Fibroblast of lung (primary cell): Measurements from ENCODE around the gene MAS1.

Experiments used
- EZH2 ChIP-seq: IDR thresholded peaks from 2 replicates; pipeline ENCODE4 v1.5.1; 2012; ENCODE audit warnings: low read length, control low read depth, mild to moderate bottlenecking; ENCODE audit errors: missing control alignments
- TF ChIP-seq, protein P1 (sequence below), 2 donors: IDR thresholded peaks in 1 of 2; conservative IDR thresholded peaks in 1 of 2; 1 replicate in 1 of 2; 2 replicates in 1 of 2; pipeline ENCODE4 v1.5.1; 2011 to 2012; ENCODE audit warnings: low read length in 2 of 2, control low read depth in 1 of 2, inconsistent platforms in 1 of 2, low read depth in 1 of 2, mild to moderate bottlenecking in 1 of 2

DNA sequence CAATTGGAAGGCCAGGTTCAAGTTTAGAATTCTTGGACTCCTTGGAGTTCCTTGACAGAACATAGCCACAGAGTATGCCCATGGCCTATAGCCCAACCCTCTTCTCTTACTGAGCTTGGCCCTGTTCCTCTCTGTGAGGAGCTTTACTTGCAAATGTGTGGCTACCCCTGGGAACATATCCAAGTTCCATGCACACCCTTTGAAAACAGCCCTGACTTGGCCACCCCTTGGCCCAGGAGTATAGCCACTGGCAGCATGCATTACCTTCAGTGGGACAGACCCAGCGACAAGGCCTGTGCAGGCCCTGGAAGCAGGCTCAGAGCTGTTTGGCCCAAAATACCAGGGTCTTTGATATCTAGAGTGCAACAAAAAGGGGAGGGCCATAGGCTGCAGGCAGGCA, 19.5 kb upstream of the MAS1 start:
- TF ChIP-seq, protein P1, sequence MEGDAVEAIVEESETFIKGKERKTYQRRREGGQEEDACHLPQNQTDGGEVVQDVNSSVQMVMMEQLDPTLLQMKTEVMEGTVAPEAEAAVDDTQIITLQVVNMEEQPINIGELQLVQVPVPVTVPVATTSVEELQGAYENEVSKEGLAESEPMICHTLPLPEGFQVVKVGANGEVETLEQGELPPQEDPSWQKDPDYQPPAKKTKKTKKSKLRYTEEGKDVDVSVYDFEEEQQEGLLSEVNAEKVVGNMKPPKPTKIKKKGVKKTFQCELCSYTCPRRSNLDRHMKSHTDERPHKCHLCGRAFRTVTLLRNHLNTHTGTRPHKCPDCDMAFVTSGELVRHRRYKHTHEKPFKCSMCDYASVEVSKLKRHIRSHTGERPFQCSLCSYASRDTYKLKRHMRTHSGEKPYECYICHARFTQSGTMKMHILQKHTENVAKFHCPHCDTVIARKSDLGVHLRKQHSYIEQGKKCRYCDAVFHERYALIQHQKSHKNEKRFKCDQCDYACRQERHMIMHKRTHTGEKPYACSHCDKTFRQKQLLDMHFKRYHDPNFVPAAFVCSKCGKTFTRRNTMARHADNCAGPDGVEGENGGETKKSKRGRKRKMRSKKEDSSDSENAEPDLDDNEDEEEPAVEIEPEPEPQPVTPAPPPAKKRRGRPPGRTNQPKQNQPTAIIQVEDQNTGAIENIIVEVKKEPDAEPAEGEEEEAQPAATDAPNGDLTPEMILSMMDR (conservative IDR thresholded peaks at IDR 0.05 in 1 of 2, IDR thresholded peaks at IDR 0.05 in 1 of 2; ENCODE audit: low read depth in 1 of 2, low read length in 2 of 2), result no peak
- no peak for TF ChIP-seq EZH2
